K562 treated with DMSO at 1 percent for 48 hours (cell line): ENCODE measurements around the gene LSAMP. TPM values are rescaled to one million over a fixed set of nuclear protein-coding genes. Genes with fewer than 3 reads are reported as not detected.

Source experiments
- total RNA-seq: library from RNA; unstranded; fragments of 300-600 nt; gene quantifications from 2 replicates; pipeline ENCODE4 v1.2.3, GENCODE V29; 2022; ENCODE audit warnings: low replicate concordance; ENCODE audit errors: extremely low read depth

Gene LSAMP
- not detected in 2 replicates for total RNA-seq

DNA sequence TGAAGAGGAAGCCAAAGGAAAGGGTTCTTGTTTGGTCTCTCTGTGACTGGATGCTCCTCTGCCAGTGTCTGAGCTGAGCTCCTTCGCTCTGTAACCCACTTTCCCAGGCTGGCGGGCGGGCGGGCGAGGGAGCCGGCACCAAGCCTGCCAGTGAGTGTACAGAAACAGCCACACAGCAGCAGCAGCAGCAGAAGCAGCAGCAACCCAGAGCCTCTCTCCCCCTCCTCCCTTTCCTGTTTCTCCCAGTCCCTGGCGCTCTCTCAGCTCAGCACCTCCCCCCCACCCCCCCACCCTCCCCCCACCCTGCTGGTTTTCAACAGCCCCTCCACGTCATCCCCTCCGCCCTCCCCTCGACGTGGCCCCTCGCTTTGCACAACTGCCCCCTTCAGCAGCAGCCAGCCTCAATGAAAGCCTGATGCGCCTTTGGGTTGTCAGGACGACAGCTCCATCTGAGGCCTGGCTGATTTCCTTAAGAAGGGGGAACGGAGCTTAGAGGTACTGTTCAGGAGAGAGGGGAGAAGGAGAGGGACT lies at the start of gene LSAMP:
Gene LSAMP, minus strand, starts transcription at position 177 of the 531 bp plus-strand sequence.

